HEK293 (cell line): ENCODE data around the gene COASY.

Experiments
- CTCF ChIA-PET: fragments of 350-600 bp; formaldehyde crosslinking; extraction: SDS; loops from one replicate; lab custom pipeline; 2021; ENCODE audit warnings: antibody characterized with exemption; lab: Yijun Ruan, JAX
- POLR2A ChIA-PET: fragments of 300-600 bp; formaldehyde crosslinking; extraction: SDS; loops from one replicate; lab custom pipeline; 2020; ENCODE audit warnings: antibody characterized with exemption, inconsistent platforms; lab: Yijun Ruan, JAX
- H3K27ac ChIP-seq: fragments of 200-500 bp; sonication (Bioruptor generic); 2 replicates; pipeline ENCODE4 v1.5.1; 2014; ENCODE audit warnings: low read depth, low read length, control low read depth, inconsistent platforms; ENCODE audit errors: extremely low read depth
- H3K36me3 ChIP-seq, 2 experiments: fragments of 200-500 bp in 1 of 2; sonication (Bioruptor generic) in 1 of 2; 1 replicate in 1 of 2; 2 replicates in 1 of 2; pipeline ENCODE4 v1.5.1; 2014 to 2017; ENCODE audit warnings: inconsistent platforms in 2 of 2, low read length in 2 of 2; ENCODE audit not compliant: control insufficient read depth in 2 of 2, insufficient read depth in 1 of 2
- H3K4me1 ChIP-seq: fragments of 200-500 bp; sonication (Bioruptor generic); 2 replicates; pipeline ENCODE4 v1.5.1; 2014; ENCODE audit warnings: mild to moderate bottlenecking, low read length, inconsistent platforms; ENCODE audit not compliant: control insufficient read depth, insufficient read depth
- H3K4me3 ChIP-seq: 2 replicates; pipeline ENCODE4 v1.5.1; 2011; ENCODE audit warnings: low read depth, mild to moderate bottlenecking, control low read depth, low read length, moderate library complexity
- H3K9me3 ChIP-seq: fragments of 200-500 bp; sonication (Bioruptor generic); 2 replicates; pipeline ENCODE4 v1.5.1; 2014; ENCODE audit warnings: low read depth, low read length, inconsistent platforms; ENCODE audit not compliant: control insufficient read depth, insufficient read depth
- ATF2 ChIP-seq: fragments of 450-650 bp; formaldehyde crosslinking; IDR thresholded peaks from 2 replicates; pipeline ENCODE4 v1.5.1; 2016; ENCODE audit warnings: missing biosample characterization, missing genetic modification characterization, low read depth
- HOXC10 ChIP-seq: sonication (generic); formaldehyde crosslinking; IDR thresholded peaks from 2 replicates; pipeline ENCODE4 v1.8.1; 2023; ENCODE audit warnings: mild to moderate bottlenecking, missing genetic modification reagents
- PRDM6 ChIP-seq: fragments of 450-650 bp; formaldehyde crosslinking; IDR thresholded peaks from 2 replicates; pipeline ENCODE4 v1.5.1; 2017; ENCODE audit warnings: missing biosample characterization, missing genetic modification characterization
- REPIN1 ChIP-seq: fragments of 450-650 bp; formaldehyde crosslinking; IDR thresholded peaks from 2 replicates; pipeline ENCODE4 v1.5.1; 2017; ENCODE audit warnings: missing biosample characterization, missing genetic modification characterization, low read depth
- ZFHX2 ChIP-seq: fragments of 450-650 bp; formaldehyde crosslinking; conservative IDR thresholded peaks from 2 replicates; pipeline ENCODE4 v1.5.1; 2016; ENCODE audit warnings: missing biosample characterization, missing genetic modification characterization
- ZFP69B ChIP-seq: fragments of 450-650 bp; formaldehyde crosslinking; IDR thresholded peaks from 2 replicates; pipeline ENCODE4 v1.5.1; 2016; ENCODE audit warnings: missing biosample characterization, missing genetic modification characterization
- ZNF169 ChIP-seq: fragments of 450-650 bp; formaldehyde crosslinking; IDR thresholded peaks from 2 replicates; pipeline ENCODE4 v1.5.1; 2016; ENCODE audit warnings: missing biosample characterization, missing genetic modification characterization
- ZNF2 ChIP-seq: fragments of 450-650 bp; formaldehyde crosslinking; IDR thresholded peaks from 2 replicates; pipeline ENCODE4 v1.5.1; 2016; ENCODE audit warnings: missing biosample characterization, missing genetic modification characterization
- ZNF211 ChIP-seq: fragments of 450-650 bp; formaldehyde crosslinking; IDR thresholded peaks from 2 replicates; pipeline ENCODE4 v1.5.1; 2016; ENCODE audit warnings: low read depth, missing biosample characterization, missing genetic modification characterization
- ZNF292 ChIP-seq: fragments of 450-650 bp; formaldehyde crosslinking; IDR thresholded peaks from 2 replicates; pipeline ENCODE4 v1.5.1; 2016; ENCODE audit warnings: low read depth, missing biosample characterization, missing genetic modification characterization, borderline replicate concordance
- ZNF335 ChIP-seq: fragments of 450-650 bp; formaldehyde crosslinking; conservative IDR thresholded peaks from 2 replicates; pipeline ENCODE4 v1.5.1; 2016; ENCODE audit warnings: missing biosample characterization, missing genetic modification characterization
- ZNF341 ChIP-seq: fragments of 450-650 bp; formaldehyde crosslinking; IDR thresholded peaks from 2 replicates; pipeline ENCODE4; 2016; ENCODE audit warnings: low read depth, missing biosample characterization, missing genetic modification characterization
- ZNF350 ChIP-seq: fragments of 450-650 bp; formaldehyde crosslinking; IDR thresholded peaks from 2 replicates; pipeline ENCODE4 v1.5.0; 2017; ENCODE audit warnings: missing biosample characterization, mild to moderate bottlenecking, missing genetic modification characterization
- ZNF449 ChIP-seq: fragments of 450-650 bp; formaldehyde crosslinking; IDR thresholded peaks from 2 replicates; pipeline ENCODE4 v1.5.1; 2017; ENCODE audit warnings: missing biosample characterization, mild to moderate bottlenecking, missing genetic modification characterization, moderate library complexity
- ZNF501 ChIP-seq: fragments of 450-650 bp; formaldehyde crosslinking; IDR thresholded peaks from 2 replicates; pipeline ENCODE4 v1.5.1; 2016; ENCODE audit warnings: missing biosample characterization, missing genetic modification characterization
- ZNF510 ChIP-seq: fragments of 450-650 bp; formaldehyde crosslinking; IDR thresholded peaks from 2 replicates; pipeline ENCODE4 v1.5.1; 2018; ENCODE audit warnings: mild to moderate bottlenecking, missing genetic modification characterization, missing biosample characterization; ENCODE audit not compliant: insufficient replicate concordance
- ZNF529 ChIP-seq: fragments of 450-650 bp; formaldehyde crosslinking; IDR thresholded peaks from 2 replicates; pipeline ENCODE4 v1.5.1; 2017; ENCODE audit warnings: missing genetic modification characterization, missing biosample characterization; ENCODE audit not compliant: insufficient replicate concordance
- ZNF530 ChIP-seq: fragments of 450-650 bp; formaldehyde crosslinking; IDR thresholded peaks from 2 replicates; pipeline ENCODE4 v1.5.1; 2016; ENCODE audit warnings: low read depth, missing biosample characterization, missing genetic modification characterization
- ZNF561 ChIP-seq: fragments of 450-650 bp; IDR thresholded peaks from 2 replicates; pipeline ENCODE4 v1.5.1; 2018; ENCODE audit warnings: missing biosample characterization, missing genetic modification characterization, borderline replicate concordance
- ZNF600 ChIP-seq: fragments of 450-650 bp; formaldehyde crosslinking; IDR thresholded peaks from 2 replicates; pipeline ENCODE4 v1.5.1; 2016; ENCODE audit warnings: missing biosample characterization, missing genetic modification characterization
- ZNF610 ChIP-seq: fragments of 450-650 bp; formaldehyde crosslinking; IDR thresholded peaks from 2 replicates; pipeline ENCODE4 v1.5.1; 2016; ENCODE audit warnings: missing biosample characterization, missing genetic modification characterization, borderline replicate concordance
- ZNF623 ChIP-seq: fragments of 450-650 bp; formaldehyde crosslinking; IDR thresholded peaks from 2 replicates; pipeline ENCODE4 v1.5.1; 2016; ENCODE audit warnings: missing biosample characterization, missing genetic modification characterization
- ZNF76 ChIP-seq: fragments of 450-650 bp; formaldehyde crosslinking; IDR thresholded peaks from 2 replicates; pipeline ENCODE4; 2016; ENCODE audit warnings: low read depth, missing biosample characterization, missing genetic modification characterization, borderline replicate concordance
- ZSCAN30 ChIP-seq: fragments of 450-650 bp; IDR thresholded peaks from 2 replicates; pipeline ENCODE4 v1.5.1; 2018; ENCODE audit warnings: missing biosample characterization, mild to moderate bottlenecking, missing genetic modification characterization, moderate library complexity
- ZSCAN5A ChIP-seq: fragments of 450-650 bp; formaldehyde crosslinking; IDR thresholded peaks from 2 replicates; pipeline ENCODE4 v1.5.1; 2016; ENCODE audit warnings: missing biosample characterization, missing genetic modification characterization

The COASY gene

GRCh38 chr17:42565523-42566214 lies 3.7 kb downstream of the COASY start:
- CTCF ChIA-PET, result interaction anchor here (0.7 to 4.9 kb wide), 4 partner anchors 12 to 440 kb away, joined by 3 to 34 read pairs (median 6); partner anchors contain the start of genes BECN1 and PSMC3IP
- TF ChIP-seq PRDM6, result no peak
- TF ChIP-seq ZNF292, result no peak
- TF ChIP-seq ZNF600 (tag by site-specific recombination), result peak; percentile 8
- Histone ChIP-seq H3K27ac (peak overlapping the region; percentile 86), H3K36me3 (peaks cover 6 to 65% of the 10 kb centered on the region in 2 experiments), H3K4me3 (no peak overlapping the region), H3K4me1 (peaks cover 10% of the 10 kb centered on the region; the same call in 1 of the 2 replicates), H3K9me3 (no peaks in the 10 kb centered on the region)
- POLR2A ChIA-PET, result interaction anchor here (0.5 to 4.8 kb wide), 5 partner anchors 11 to 832 kb away, joined by 3 to 48 read pairs (median 4); partner anchors contain the start of genes PSMC3IP, RETREG3 and TUBG1

- Histone ChIP-seq H3K27ac (peak overlapping the region; percentile 86), H3K36me3 (peaks cover 12 to 72% of the 10 kb centered on the region in 2 experiments), H3K4me1 (peaks cover 10% of the 10 kb centered on the region; the same call in 1 of the 2 replicates), H3K4me3 (peak overlapping the region; percentile 86), H3K9me3 (no peaks in the 10 kb centered on the region)
- POLR2A ChIA-PET, result interaction anchor here (0.5 to 4.8 kb wide), 6 partner anchors 12 to 832 kb away, joined by 3 to 48 read pairs (median 7); partner anchors contain the start of genes PSMC3IP and VPS25
- CTCF ChIA-PET, result interaction anchor here (0.7 to 4.9 kb wide), 4 partner anchors 11 to 440 kb away, joined by 3 to 34 read pairs (median 5); partner anchors contain the start of genes BECN1 and PSMC3IP
- TF ChIP-seq ZNF561 (tag by site-specific recombination) (no peak), ZNF501 (peak; percentile 30), ZNF341 (peak; percentile 87; the same call in 1 of the 2 replicates), ZNF449 (tag by site-specific recombination) (no peak), ZNF530 (tag by site-specific recombination) (no peak), ZNF2 (tag by site-specific recombination) (peak; percentile 61; the same call in 1 of the 2 replicates), ZSCAN5A (tag by site-specific recombination) (0 out of 2 replicates have a peak, but pooled peaks have one; percentile 49), ZNF169 (no peak), ZNF623 (tag by site-specific recombination) (no peak), ZNF610 (tag by site-specific recombination) (peak; percentile 65), ATF2 (no peak), ZFP69B (tag by site-specific recombination) (no peak; the same call in 1 of the 2 replicates), ZFHX2 (tag by site-specific recombination) (no peak), ZNF350 (tag by site-specific recombination) (no peak), ZNF335 (tag by site-specific recombination) (peak; percentile 88), ZSCAN30 (no peak), REPIN1 (tag by site-specific recombination) (no peak), ZNF76 (no peak), ZNF510 (tag by site-specific recombination) (no peak), ZNF529 (tag by site-specific recombination) (no peak), HOXC10 (CRISPR knock-in tag) (no peak), ZNF211 (tag by site-specific recombination) (no peak)
These were observed 4.4 kb downstream of the COASY start for GRCh38 chr17:42566215-42566882.
